ENCODE data around the gene MYOD1. TPM values are rescaled to one million over a fixed set of nuclear protein-coding genes. Genes with fewer than 3 reads are reported as not detected.

The MYOD1 gene
- total and polyA plus RNA-seq, 9 of the 15 experiments (the other 6 are each of a cell fraction or from before 2014, with no cell fraction given): not detected

- WGBS (ENCODE audit: insufficient coverage, low coverage, missing lambda C conversion rate): 0% methylated on average over 2 of the region's 2 CpGs
- intact Hi-C loops (cut with micrococcal nuclease): no loop called here
- no peaks in the 10 kb centered on the region for H3K36me3 ChIP-seq (ENCODE audit: control insufficient read depth, insufficient read depth, low read length)
- POLR2A ChIA-PET: no interaction called here
- in situ Hi-C loops (cut with MboI): no loop called here
- H2AFZ ChIP-seq (ENCODE audit: low read depth, low read length): no peak overlapping the region
- no peaks in the 10 kb centered on the region for H3K79me2 ChIP-seq (ENCODE audit: control insufficient read depth, insufficient read depth, low read length)
- no peak overlapping the region for H3K4me3 ChIP-seq
- BruUV-seq (replicated peaks): no TSS peak
- no peaks in the 10 kb centered on the region for H4K20me1 ChIP-seq (replicated peaks; ENCODE audit: control insufficient read depth, insufficient read depth, low read length)
- no peaks in the 10 kb centered on the region for H3K9me3 ChIP-seq (replicated peaks; ENCODE audit: control insufficient read depth, insufficient read depth, low read depth, low read length)
- FAIRE-seq (no peak), ATAC-seq (no peak), DNase-seq (ENCODE audit: extremely low read depth in 1 of 4, low spot score in 3 of 4) (no peak)
- H3K27me3 ChIP-seq (ENCODE audit: control insufficient read depth in 2 of 2, insufficient read depth in 2 of 2, low read length in 2 of 2): peaks cover 2 to 50% of the 10 kb centered on the region in 2 experiments; a peak in 3 of 5 replicates
- no peak for TF ChIP-seq ZNF766 (CRISPR knock-in tag; conservative IDR thresholded peaks at IDR 0.05)
- TF ChIP-seq E2F8 (IDR thresholded peaks at IDR 0.05; ENCODE audit: low read depth, partially characterized antibody): no peak
- no peak for TF ChIP-seq ZNF586 (CRISPR knock-in tag; conservative IDR thresholded peaks at IDR 0.05)
- TF ChIP-seq HOMEZ (CRISPR knock-in tag; IDR thresholded peaks at IDR 0.05): no peak
- TF ChIP-seq CREBBP (IDR thresholded peaks at IDR 0.05; ENCODE audit: low read depth, low read length): no peak
- no peak for TF ChIP-seq HSF4 (CRISPR knock-in tag; IDR thresholded peaks at IDR 0.05; ENCODE audit: borderline replicate concordance)
- TF ChIP-seq STAT5B (CRISPR knock-in tag; IDR thresholded peaks at IDR 0.05): no peak
- TF ChIP-seq MAFG (tag; conservative IDR thresholded peaks at IDR 0.05): no peak
- no peak for TF ChIP-seq E2F5 (CRISPR knock-in tag; IDR thresholded peaks at IDR 0.05)
- TF ChIP-seq DDX20 (tag; IDR thresholded peaks at IDR 0.05; ENCODE audit: low read depth): no peak
- no peak for TF ChIP-seq SMARCB1 (IDR thresholded peaks at IDR 0.05; ENCODE audit: insufficient read length, low read depth)
- no peak for TF ChIP-seq U2AF1 (optimal IDR thresholded peaks at IDR 0.05; ENCODE audit: low read depth, low read length)
- TF ChIP-seq ZNF76 (CRISPR knock-in tag; IDR thresholded peaks at IDR 0.05; ENCODE audit: borderline replicate concordance): no peak
- no peak for TF ChIP-seq ZNF77 (CRISPR knock-in tag; IDR thresholded peaks at IDR 0.05)
- no peak for TF ChIP-seq NFIX (CRISPR knock-in tag; IDR thresholded peaks at IDR 0.05; ENCODE audit: low read depth)
- H3K4me1 ChIP-seq (replicated peaks in 1 of 2; ENCODE audit: control insufficient read depth in 2 of 2, insufficient read depth in 2 of 2, low read length in 2 of 2): no peaks in the 10 kb centered on the region
- H3K27ac ChIP-seq (ENCODE audit: extremely low read depth, low read depth, low read length): no peak overlapping the region
- no peaks in the 10 kb centered on the region for H3K9me1 ChIP-seq (ENCODE audit: control insufficient read depth, insufficient read depth, low read length)
- H3K4me2 ChIP-seq (ENCODE audit: insufficient read depth, low read length): no peak overlapping the region
- CTCF ChIA-PET (ENCODE audit: low intra/inter-chr PET ratio): no interaction called here
- H3K9ac ChIP-seq (ENCODE audit: insufficient read depth in 1 of 2, low read depth in 2 of 2, low read length in 2 of 2): no peak overlapping the region
Observed at GRCh38 chr11:17751558-17751957, 32.2 kb downstream of the MYOD1 start.
